IMR-90 (cell line): ENCODE data around the gene CAP2. TPM values are rescaled to one million over a fixed set of nuclear protein-coding genes. Genes with fewer than 3 reads are reported as not detected.
A peak's percentile ranks its signal among the peaks of the same experiment; 100 is the strongest.

ENCODE experiments used
- ATAC-seq: fragments of 200-7000 bp; cut with Tn5 transposase; 2 replicates; pipeline ENCODE4 v1.9.1; 2020; ENCODE audit warnings: low read depth, mild to moderate bottlenecking, moderate library complexity
- BruUV-seq: library from RNA; stranded (reverse); fragments of 400-500 nt; replicated peaks from 2 replicates; lab custom pipeline; 2021; lab: Mats Ljungman, UMichigan
- CTCF ChIA-PET: fragments of 300-600 bp; formaldehyde crosslinking; extraction: SDS; loops from one replicate; lab custom pipeline; 2021; ENCODE audit warnings: antibody characterized with exemption; lab: Yijun Ruan, JAX
- POLR2A ChIA-PET: fragments of 300-600 bp; sonication (Branson Sonifier 250); formaldehyde crosslinking; loops from one replicate; lab custom pipeline; 2022; ENCODE audit warnings: antibody characterized with exemption; ENCODE audit not compliant: unreplicated experiment; lab: Charles Lee
- DNase-seq: peaks from one replicate; pipeline ENCODE4 v3.0.0; 2013
- H2AFZ ChIP-seq: replicated peaks from 2 replicates; pipeline ENCODE3; 2013; ENCODE audit warnings: low read length, mild to moderate bottlenecking; ENCODE audit not compliant: poor library complexity
- H2AK5ac ChIP-seq: 2 replicates; pipeline ENCODE4 v1.6.1; 2013; ENCODE audit warnings: low read depth, low read length, inconsistent platforms
- H2AK9ac ChIP-seq: replicated peaks from 2 replicates; pipeline ENCODE3; 2013; ENCODE audit warnings: mild to moderate bottlenecking, low read depth, low read length, moderate library complexity; ENCODE audit not compliant: poor library complexity
- H2BK120ac ChIP-seq: 2 replicates; pipeline ENCODE4 v1.6.1; 2013; ENCODE audit warnings: low read depth, low read length, inconsistent platforms
- H2BK15ac ChIP-seq: 3 replicates; pipeline ENCODE4 v1.6.1; 2013; ENCODE audit warnings: low read depth, low read length, inconsistent platforms
- H2BK20ac ChIP-seq: 2 replicates; pipeline ENCODE4 v1.6.1; 2013; ENCODE audit warnings: low read depth, mild to moderate bottlenecking, inconsistent platforms, low read length, moderate library complexity
- H2BK5ac ChIP-seq: 2 replicates; pipeline ENCODE4 v1.6.1; 2013; ENCODE audit warnings: mild to moderate bottlenecking, low read depth, low read length, inconsistent platforms; ENCODE audit not compliant: poor library complexity, severe bottlenecking
- H3K14ac ChIP-seq: replicated peaks from 2 replicates; pipeline ENCODE4 v1.6.1; 2013; ENCODE audit warnings: low read depth, low read length, inconsistent platforms
- H3K18ac ChIP-seq: 2 replicates; pipeline ENCODE4 v1.6.1; 2013; ENCODE audit warnings: low read depth, low read length, control low read depth
- H3K23ac ChIP-seq: 2 replicates; pipeline ENCODE4 v1.6.1; 2013; ENCODE audit warnings: low read depth, low read length, inconsistent platforms
- H3K27ac ChIP-seq: 2 replicates; pipeline ENCODE4 v1.5.1; 2013; ENCODE audit warnings: mild to moderate bottlenecking, control low read depth, low read length; ENCODE audit not compliant: insufficient read depth
- H3K27me3 ChIP-seq: 2 replicates; pipeline ENCODE4 v1.6.1; 2013; ENCODE audit warnings: low read length; ENCODE audit not compliant: control insufficient read depth, insufficient read depth
- H3K36me3 ChIP-seq: 2 replicates; pipeline ENCODE4 v1.6.1; 2013; ENCODE audit warnings: low read length, mixed read lengths; ENCODE audit not compliant: control insufficient read depth, insufficient read depth
- H3K4ac ChIP-seq: 2 replicates; pipeline ENCODE4 v1.6.1; 2013; ENCODE audit warnings: low read depth, low read length, inconsistent platforms
- H3K4me1 ChIP-seq: 2 replicates; pipeline ENCODE4 v1.6.1; 2013; ENCODE audit warnings: low read length, mixed read lengths; ENCODE audit not compliant: control insufficient read depth, insufficient read depth
- H3K4me2 ChIP-seq: 2 replicates; pipeline ENCODE4 v1.6.1; 2013; ENCODE audit warnings: low read depth, mild to moderate bottlenecking, control low read depth, low read length, moderate library complexity
- H3K4me3 ChIP-seq: 2 replicates; pipeline ENCODE4 v1.5.1; 2013; ENCODE audit warnings: low read depth, mild to moderate bottlenecking, control low read depth, low read length, moderate library complexity; ENCODE audit not compliant: insufficient read depth
- H3K56ac ChIP-seq: 2 replicates; pipeline ENCODE4 v1.6.1; 2013; ENCODE audit warnings: low read length, inconsistent platforms; ENCODE audit not compliant: insufficient read depth; ENCODE audit errors: extremely low read depth
- H3K79me1 ChIP-seq, 2 experiments: 2 replicates each; pipeline ENCODE4 v1.6.1; 2013; ENCODE audit warnings: low read length in 2 of 2, inconsistent platforms in 1 of 2, low read depth in 1 of 2
- H3K9ac ChIP-seq: 2 replicates; pipeline ENCODE4 v1.6.1; 2013; ENCODE audit warnings: low read depth, low read length, control low read depth
- H3K9me1 ChIP-seq: 2 replicates; pipeline ENCODE4 v1.6.1; 2013; ENCODE audit warnings: low read length, inconsistent platforms; ENCODE audit not compliant: insufficient read depth
- H3K9me3 ChIP-seq: 2 replicates; pipeline ENCODE4 v1.6.1; 2013; ENCODE audit warnings: low read length; ENCODE audit not compliant: control insufficient read depth, insufficient read depth
- H4K20me1 ChIP-seq: 2 replicates; pipeline ENCODE4 v1.6.1; 2013; ENCODE audit warnings: low read length, inconsistent platforms; ENCODE audit not compliant: insufficient read depth
- H4K5ac ChIP-seq: 2 replicates; pipeline ENCODE4 v1.6.1; 2013; ENCODE audit warnings: mild to moderate bottlenecking, low read depth, low read length, control low read depth
- H4K8ac ChIP-seq, 2 experiments: 2 replicates each; pipeline ENCODE4 v1.6.1; 2013; ENCODE audit warnings: low read depth in 2 of 2, low read length in 2 of 2, control low read depth in 1 of 2, inconsistent platforms in 1 of 2
- H4K91ac ChIP-seq: 2 replicates; pipeline ENCODE4 v1.6.1; 2013; ENCODE audit warnings: low read depth, low read length, inconsistent platforms; ENCODE audit not compliant: insufficient read depth
- MAFK ChIP-seq: IDR thresholded peaks from 2 replicates; pipeline ENCODE4 v1.6.1; 2012; ENCODE audit warnings: low read depth, low read length, improper control_type of control experiment
- MAZ ChIP-seq: IDR thresholded peaks from 2 replicates; pipeline ENCODE4 v1.6.1; 2012; ENCODE audit warnings: low read depth, mild to moderate bottlenecking, low read length, improper control_type of control experiment, moderate library complexity, borderline replicate concordance
- MXI1 ChIP-seq: IDR thresholded peaks from 2 replicates; pipeline ENCODE4 v1.6.1; 2012; ENCODE audit warnings: low read depth, mild to moderate bottlenecking, low read length, moderate library complexity, borderline replicate concordance
- RAD21 ChIP-seq: IDR thresholded peaks from 2 replicates; pipeline ENCODE4 v1.6.1; 2012; ENCODE audit warnings: low read length, improper control_type of control experiment
- RCOR1 ChIP-seq: IDR thresholded peaks from 2 replicates; pipeline ENCODE4 v1.6.1; 2012; ENCODE audit warnings: mild to moderate bottlenecking, low read length, improper control_type of control experiment; ENCODE audit not compliant: insufficient replicate concordance
- SMC3 ChIP-seq: fragments of 150-350 bp; IDR thresholded peaks from 2 replicates; pipeline ENCODE4 v1.6.1; 2016; ENCODE audit warnings: low read depth, mild to moderate bottlenecking, antibody characterized with exemption, low read length, moderate library complexity
- WGBS, 2 experiments: methylation state at CpG; one replicate each; pipeline versions ENCODE4 v1.1.5 to v1.1.7; 2013; ENCODE audit warnings: missing lambda C conversion rate in 2 of 2; ENCODE audit not compliant: insufficient read length in 1 of 2; ENCODE audit errors: extremely low coverage in 2 of 2; 5-methylcytosine and 5-hydroxymethylcytosine counted together
- dilution Hi-C: fragments of 300-500 bp; cut with HindIII; formaldehyde crosslinking; loops from one replicate; pipeline ENCODE4 v1.14.3; 2018; ENCODE audit warnings: low sequenced_read_pairs; ENCODE audit not compliant: unreplicated experiment
- in situ Hi-C: fragments of 300-500 bp; cut with MboI; formaldehyde crosslinking; loops from 3 replicates; pipeline ENCODE4 v1.14.3; 2019; ENCODE audit warnings: low sequenced_read_pairs, inconsistent platforms, mixed read lengths
- intact Hi-C: fragments of 100-400 bp; cut with micrococcal nuclease; formaldehyde crosslinking; loops from 2 replicates; pipeline ENCODE4 v1.10.0; 2022
- polyA plus RNA-seq, 3 experiments: library from polyadenylated mRNA; depleted of rRNA; stranded (reverse); fragments of >200 nt; gene quantifications; 2 replicates each; pipeline ENCODE4 v1.2.3, GENCODE V29; 2012; ENCODE audit warnings: low replicate concordance in 1 of 3
- total RNA-seq: library from RNA; depleted of rRNA; stranded (reverse); fragments of >200 nt; gene quantifications from 2 replicates; pipeline ENCODE4 v1.2.3, GENCODE V29; 2012

The CAP2 gene
- total and polyA plus RNA-seq, 2 of the 4 experiments (the other 2 are of a cell fraction) = 14.5 to 27.5 TPM

GRCh38 chr6:17442196-17442595, 48.8 kb downstream of the CAP2 start:
- H3K23ac ChIP-seq = no peak overlapping the region
- ChIA-PET POLR2A (no interaction called here), CTCF (no interaction called here)
- no peak overlapping the region for H2AK5ac ChIP-seq
- intact Hi-C loops (loop anchor here (1.0 kb wide), 1 partner anchor 9 kb away; no protein-coding TSS in a partner anchor), in situ Hi-C loops (no loop called here), dilution Hi-C loops (no loop called here)
- no peak overlapping the region for H4K91ac ChIP-seq
- no peak overlapping the region for H3K4ac ChIP-seq
- H2AFZ ChIP-seq = no peak overlapping the region
- ATAC-seq = no peak
- TF ChIP-seq SMC3 (no peak), MAZ (no peak), RAD21 (no peak), MAFK (peak; percentile 88), RCOR1 (no peak), MXI1 (no peak)
- H3K56ac ChIP-seq = no peak overlapping the region
- peaks cover 8% of the 10 kb centered on the region; the same call in 1 of the 2 replicates for H3K9me1 ChIP-seq
- DNase-seq = no peak
- no peaks in the 10 kb centered on the region for H3K9me3 ChIP-seq
- no peak overlapping the region for H2BK120ac ChIP-seq
- no peaks in the 10 kb centered on the region for H3K27me3 ChIP-seq
- no peak overlapping the region for H4K8ac ChIP-seq
- peaks cover 7 to 17% of the 10 kb centered on the region in 2 experiments; a peak in 3 of 4 replicates for H3K79me1 ChIP-seq
- H2BK5ac ChIP-seq = no peak overlapping the region
- no CpG with 5 or more reads among the region's 4 CpGs for WGBS, 2 experiments
- H4K20me1 ChIP-seq = 0 out of 2 replicates have a peak, but pooled peaks cover 2% of the 10 kb centered on the region
- no TSS peak for BruUV-seq
- no peak overlapping the region for H3K18ac ChIP-seq
- no peak overlapping the region for H3K27ac ChIP-seq
- no peak overlapping the region for H4K5ac ChIP-seq
- H2AK9ac ChIP-seq = no peak overlapping the region
- H3K36me3 ChIP-seq = no peaks in the 10 kb centered on the region
- H3K4me3 ChIP-seq = no peak overlapping the region
- H3K9ac ChIP-seq = no peak overlapping the region
- no peak overlapping the region for H2BK15ac ChIP-seq
- no peak overlapping the region for H3K4me2 ChIP-seq
- no peak overlapping the region for H3K14ac ChIP-seq
- no peaks in the 10 kb centered on the region for H3K4me1 ChIP-seq
- H2BK20ac ChIP-seq = no peak overlapping the region
